ENCODE results near the gene STXBP1.

STXBP1 gene

DNA sequence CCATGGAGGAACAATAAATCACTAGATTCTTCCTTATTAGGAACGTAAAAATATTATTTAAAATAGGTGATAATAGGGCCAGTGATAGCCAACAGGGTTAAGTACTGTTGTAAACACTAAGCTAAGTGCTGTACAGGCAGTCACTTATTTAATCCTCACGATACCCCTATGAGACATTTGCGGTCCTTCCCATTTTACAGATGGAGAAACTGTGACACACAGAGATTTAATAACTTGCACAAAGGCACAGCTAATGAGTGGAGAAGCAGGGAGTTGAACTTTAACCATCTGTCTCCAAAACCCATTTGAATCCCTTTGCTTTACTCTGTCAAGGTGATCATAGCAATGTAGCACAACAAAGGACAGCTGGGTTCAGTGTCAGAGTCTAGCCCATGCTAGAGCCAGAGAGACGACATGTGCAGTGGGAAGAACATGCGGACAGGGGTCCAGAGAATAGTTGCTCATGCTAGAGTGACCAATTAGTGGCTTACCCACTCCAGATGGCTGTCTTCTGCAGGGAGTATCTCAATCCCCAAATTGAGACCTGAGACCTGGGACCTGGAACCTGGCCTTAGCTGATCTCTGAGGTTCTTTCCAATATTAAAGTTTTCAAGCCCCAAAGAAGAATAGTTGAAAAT, 28.9 kb downstream of the STXBP1 start:
- Histone ChIP-seq H3K36me3 (ENCODE audit: insufficient read depth, low read length) (no peaks in the 10 kb centered on the region), H3K4me2 (ENCODE audit: insufficient read depth, low read length) (no peak overlapping the region), H3K9ac (ENCODE audit: low read depth, low read length) (no peak overlapping the region), H4K20me1 (ENCODE audit: insufficient read depth, low read length) (peaks cover 3% of the 10 kb centered on the region; the same call in 1 of the 2 replicates), H3K79me2 (ENCODE audit: insufficient read depth, low read length) (no peaks in the 10 kb centered on the region), H3K4me1 (ENCODE audit: insufficient read depth, low read length) (no peaks in the 10 kb centered on the region), H3K4me3 (ENCODE audit: low read depth in 1 of 2, low read length in 2 of 2) (no peak overlapping the region), H3K27me3 (ENCODE audit: insufficient read depth, low read length, poor library complexity) (no peaks in the 10 kb centered on the region), H2AFZ (ENCODE audit: low read depth, low read length) (no peak overlapping the region), H3K27ac (ENCODE audit: low read length) (no peak overlapping the region), H3K9me3 (ENCODE audit: insufficient read depth, low read length, severe bottlenecking) (no peaks in the 10 kb centered on the region)
- TF ChIP-seq EZH2 (IDR thresholded peaks at IDR 0.05; ENCODE audit: borderline replicate concordance, low read depth, low read length, severe bottlenecking): no peak
- TF ChIP-seq, protein P1, sequence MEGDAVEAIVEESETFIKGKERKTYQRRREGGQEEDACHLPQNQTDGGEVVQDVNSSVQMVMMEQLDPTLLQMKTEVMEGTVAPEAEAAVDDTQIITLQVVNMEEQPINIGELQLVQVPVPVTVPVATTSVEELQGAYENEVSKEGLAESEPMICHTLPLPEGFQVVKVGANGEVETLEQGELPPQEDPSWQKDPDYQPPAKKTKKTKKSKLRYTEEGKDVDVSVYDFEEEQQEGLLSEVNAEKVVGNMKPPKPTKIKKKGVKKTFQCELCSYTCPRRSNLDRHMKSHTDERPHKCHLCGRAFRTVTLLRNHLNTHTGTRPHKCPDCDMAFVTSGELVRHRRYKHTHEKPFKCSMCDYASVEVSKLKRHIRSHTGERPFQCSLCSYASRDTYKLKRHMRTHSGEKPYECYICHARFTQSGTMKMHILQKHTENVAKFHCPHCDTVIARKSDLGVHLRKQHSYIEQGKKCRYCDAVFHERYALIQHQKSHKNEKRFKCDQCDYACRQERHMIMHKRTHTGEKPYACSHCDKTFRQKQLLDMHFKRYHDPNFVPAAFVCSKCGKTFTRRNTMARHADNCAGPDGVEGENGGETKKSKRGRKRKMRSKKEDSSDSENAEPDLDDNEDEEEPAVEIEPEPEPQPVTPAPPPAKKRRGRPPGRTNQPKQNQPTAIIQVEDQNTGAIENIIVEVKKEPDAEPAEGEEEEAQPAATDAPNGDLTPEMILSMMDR (IDR thresholded peaks at IDR 0.05; ENCODE audit: borderline replicate concordance, extremely low read depth, low read length, poor library complexity, severe bottlenecking): no peak
- DNase-seq: no peak
- no peak for ATAC-seq (ENCODE audit: insufficient read depth, low read depth)

DNA sequence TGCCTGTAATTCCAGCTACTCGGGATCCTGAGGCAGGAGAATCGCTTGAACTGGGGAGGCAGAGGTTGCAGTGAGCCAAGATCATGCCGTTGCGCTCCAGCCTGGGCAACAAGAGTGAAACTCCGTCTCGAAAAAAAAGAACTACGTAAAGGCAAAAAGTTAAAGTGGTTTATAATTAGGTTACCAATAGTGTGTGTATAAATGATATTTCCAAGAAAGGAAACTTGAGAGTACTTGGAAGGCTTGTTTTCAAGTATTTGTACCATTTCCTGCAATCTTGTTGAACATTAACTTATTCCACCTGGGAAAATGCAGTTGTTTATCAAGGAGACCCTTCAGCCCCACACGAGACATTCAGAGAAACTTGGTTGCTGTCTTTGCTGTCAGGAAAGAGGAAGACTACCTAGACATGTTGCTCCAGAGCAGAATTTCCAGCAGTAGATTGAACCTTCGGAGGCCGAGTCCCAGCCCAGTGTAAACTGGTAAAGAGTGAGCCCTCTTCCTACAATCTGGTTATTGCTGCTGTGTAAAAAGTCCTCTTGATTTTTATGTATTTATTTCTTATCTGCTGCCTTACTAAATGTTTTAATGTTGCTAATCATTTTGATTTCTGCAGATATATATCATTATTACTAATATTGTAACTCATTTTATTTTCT, 30.1 kb downstream of the STXBP1 start:
- H3K9me3 ChIP-seq (ENCODE audit: insufficient read depth, low read length, severe bottlenecking): no peaks in the 10 kb centered on the region
- H3K4me1 ChIP-seq (ENCODE audit: insufficient read depth, low read length): no peaks in the 10 kb centered on the region
- no peak for ATAC-seq (ENCODE audit: insufficient read depth, low read depth)
- no peaks in the 10 kb centered on the region for H3K27me3 ChIP-seq (ENCODE audit: insufficient read depth, low read length, poor library complexity)
- no peak overlapping the region for H3K27ac ChIP-seq (ENCODE audit: low read length)
- H2AFZ ChIP-seq (ENCODE audit: low read depth, low read length): no peak overlapping the region
- H3K36me3 ChIP-seq (ENCODE audit: insufficient read depth, low read length): no peaks in the 10 kb centered on the region
- no peaks in the 10 kb centered on the region for H3K79me2 ChIP-seq (ENCODE audit: insufficient read depth, low read length)
- no peak for DNase-seq
- H3K4me2 ChIP-seq (ENCODE audit: insufficient read depth, low read length): no peak overlapping the region
- peaks cover 3% of the 10 kb centered on the region; the same call in 1 of the 2 replicates for H4K20me1 ChIP-seq (ENCODE audit: insufficient read depth, low read length)
- H3K4me3 ChIP-seq (ENCODE audit: low read depth in 1 of 2, low read length in 2 of 2): no peak overlapping the region
- H3K9ac ChIP-seq (ENCODE audit: low read depth, low read length): no peak overlapping the region
- no peak for TF ChIP-seq EZH2 (IDR thresholded peaks at IDR 0.05; ENCODE audit: borderline replicate concordance, low read depth, low read length, severe bottlenecking)
- TF ChIP-seq, protein P1 (IDR thresholded peaks at IDR 0.05; ENCODE audit: borderline replicate concordance, extremely low read depth, low read length, poor library complexity, severe bottlenecking): no peak

DNA sequence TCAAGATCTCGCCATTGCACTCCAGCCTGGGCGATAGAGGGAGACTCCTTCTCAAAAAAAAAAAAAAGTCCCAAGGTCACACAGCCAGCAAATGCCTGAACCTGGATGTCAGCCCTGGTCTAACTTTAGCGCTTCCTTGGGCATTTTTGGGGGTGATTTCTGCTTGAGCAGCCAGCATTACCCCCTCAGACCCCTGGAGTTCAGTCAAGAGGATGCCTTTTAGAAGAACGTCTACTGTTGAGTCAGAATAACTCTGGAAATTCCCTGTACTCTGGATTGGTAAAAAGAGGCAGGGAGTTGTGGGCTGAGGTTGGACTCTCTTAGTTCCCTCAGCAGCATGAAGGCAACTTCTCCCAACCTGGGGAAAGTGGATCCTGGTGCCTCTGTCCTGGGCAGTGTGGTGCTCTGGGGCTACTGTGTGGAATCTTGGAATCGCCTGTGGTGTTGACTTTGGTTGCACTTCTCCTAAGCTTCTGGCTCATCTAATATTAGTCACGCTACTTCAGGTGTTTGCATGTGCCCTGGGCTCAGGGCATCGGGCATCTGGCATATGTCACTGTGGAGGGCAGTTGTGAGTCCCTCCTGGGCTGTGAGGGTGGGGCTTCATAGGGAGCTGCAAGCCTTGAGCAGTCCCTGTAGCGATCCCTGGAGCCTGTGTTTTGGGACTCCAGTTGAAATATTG, 32.2 kb downstream of the STXBP1 start:
- Histone ChIP-seq H3K79me2 (ENCODE audit: insufficient read depth, low read length) (no peaks in the 10 kb centered on the region), H3K9ac (ENCODE audit: low read depth, low read length) (no peak overlapping the region), H3K4me2 (ENCODE audit: insufficient read depth, low read length) (no peak overlapping the region), H3K9me3 (ENCODE audit: insufficient read depth, low read length, severe bottlenecking) (no peaks in the 10 kb centered on the region), H3K36me3 (ENCODE audit: insufficient read depth, low read length) (no peaks in the 10 kb centered on the region), H4K20me1 (ENCODE audit: insufficient read depth, low read length) (peaks cover 3% of the 10 kb centered on the region; the same call in 1 of the 2 replicates), H3K4me3 (ENCODE audit: low read depth in 1 of 2, low read length in 2 of 2) (no peak overlapping the region), H3K4me1 (ENCODE audit: insufficient read depth, low read length) (no peaks in the 10 kb centered on the region), H3K27ac (ENCODE audit: low read length) (no peak overlapping the region), H2AFZ (ENCODE audit: low read depth, low read length) (no peak overlapping the region), H3K27me3 (ENCODE audit: insufficient read depth, low read length, poor library complexity) (no peaks in the 10 kb centered on the region)
- no peak for TF ChIP-seq EZH2 (IDR thresholded peaks at IDR 0.05; ENCODE audit: borderline replicate concordance, low read depth, low read length, severe bottlenecking)
- TF ChIP-seq, protein P1 (IDR thresholded peaks at IDR 0.05; ENCODE audit: borderline replicate concordance, extremely low read depth, low read length, poor library complexity, severe bottlenecking): no peak
- ATAC-seq (ENCODE audit: insufficient read depth, low read depth): no peak
- DNase-seq: no peak

Data from DND-41 (cell line).